ENCODE data around the gene FUT2.

DNA sequence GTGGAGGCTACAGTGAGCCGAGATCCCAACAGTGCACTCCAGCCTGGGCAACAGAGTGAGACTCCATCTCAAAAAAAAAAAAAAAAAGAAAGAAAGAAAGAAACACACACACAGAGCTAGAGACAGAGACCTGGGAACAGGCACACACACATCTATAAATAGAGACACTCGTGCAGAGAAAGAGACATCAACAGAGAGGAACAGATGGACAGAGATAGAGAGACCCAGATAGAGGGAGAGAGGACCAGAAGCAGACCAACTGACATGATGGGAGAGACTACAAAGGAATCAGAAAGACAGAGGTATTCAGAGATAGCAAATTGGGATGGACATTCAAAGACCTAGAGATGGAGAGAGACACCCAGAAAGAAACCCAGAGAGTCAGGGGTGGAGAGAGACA lies 47.6 kb upstream of the FUT2 start:
- TF ChIP-seq, protein P1, sequence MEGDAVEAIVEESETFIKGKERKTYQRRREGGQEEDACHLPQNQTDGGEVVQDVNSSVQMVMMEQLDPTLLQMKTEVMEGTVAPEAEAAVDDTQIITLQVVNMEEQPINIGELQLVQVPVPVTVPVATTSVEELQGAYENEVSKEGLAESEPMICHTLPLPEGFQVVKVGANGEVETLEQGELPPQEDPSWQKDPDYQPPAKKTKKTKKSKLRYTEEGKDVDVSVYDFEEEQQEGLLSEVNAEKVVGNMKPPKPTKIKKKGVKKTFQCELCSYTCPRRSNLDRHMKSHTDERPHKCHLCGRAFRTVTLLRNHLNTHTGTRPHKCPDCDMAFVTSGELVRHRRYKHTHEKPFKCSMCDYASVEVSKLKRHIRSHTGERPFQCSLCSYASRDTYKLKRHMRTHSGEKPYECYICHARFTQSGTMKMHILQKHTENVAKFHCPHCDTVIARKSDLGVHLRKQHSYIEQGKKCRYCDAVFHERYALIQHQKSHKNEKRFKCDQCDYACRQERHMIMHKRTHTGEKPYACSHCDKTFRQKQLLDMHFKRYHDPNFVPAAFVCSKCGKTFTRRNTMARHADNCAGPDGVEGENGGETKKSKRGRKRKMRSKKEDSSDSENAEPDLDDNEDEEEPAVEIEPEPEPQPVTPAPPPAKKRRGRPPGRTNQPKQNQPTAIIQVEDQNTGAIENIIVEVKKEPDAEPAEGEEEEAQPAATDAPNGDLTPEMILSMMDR (IDR thresholded peaks at IDR 0.05), result no peak
- no peak for TF ChIP-seq POLR2A (IDR thresholded peaks at IDR 0.05)
